Measurements from ENCODE around the gene GSKIP.

The GSKIP gene, protein sequence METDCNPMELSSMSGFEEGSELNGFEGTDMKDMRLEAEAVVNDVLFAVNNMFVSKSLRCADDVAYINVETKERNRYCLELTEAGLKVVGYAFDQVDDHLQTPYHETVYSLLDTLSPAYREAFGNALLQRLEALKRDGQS

DNA sequence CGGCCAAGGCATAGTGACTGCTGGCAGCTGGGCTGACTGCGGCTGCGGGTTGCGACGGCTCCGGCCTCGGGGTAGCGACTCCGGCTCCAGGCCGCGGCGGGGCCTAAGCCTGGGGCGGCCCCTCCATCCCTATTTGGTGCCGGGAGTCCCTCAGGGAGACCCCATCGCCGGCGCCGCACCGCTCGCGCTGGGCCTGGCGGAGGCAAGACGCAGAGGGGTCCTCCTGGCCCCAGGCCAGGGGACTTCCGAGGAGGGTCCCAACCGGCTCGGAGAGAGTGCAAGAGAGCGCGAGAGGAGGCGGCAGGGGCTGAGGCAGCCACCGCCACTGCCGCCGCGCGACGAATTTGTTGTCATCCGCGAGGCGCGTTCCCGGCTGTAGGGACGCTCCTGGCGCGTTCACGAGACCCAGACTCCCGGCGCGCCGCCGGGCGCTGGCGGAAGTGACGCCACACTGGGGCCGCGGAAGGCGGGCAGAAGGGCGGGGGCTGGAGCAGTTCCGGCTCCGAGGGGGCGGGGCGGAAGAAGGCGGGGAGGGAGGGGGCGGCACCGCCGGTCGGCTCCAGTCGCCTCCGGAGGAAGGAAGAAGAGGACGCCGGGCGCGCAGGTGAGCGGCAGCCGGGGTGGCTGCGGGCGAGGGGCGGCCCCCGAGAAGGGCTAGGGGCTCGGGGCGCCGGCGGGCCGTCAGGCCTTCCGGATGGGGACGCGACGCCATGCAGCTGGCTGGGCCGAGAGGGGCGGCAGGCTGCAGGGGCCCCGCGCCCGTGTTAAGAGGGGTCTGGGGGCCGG lies at the start of gene GSKIP, which contains the start of gene ATG2B:
TSS of gene GSKIP (plus strand) at position 562 of the 786 bp plus-strand sequence. CDS start 18,722 bp downstream, outside the sequence.
TSS of gene ATG2B (minus strand) at position 377 of the 786 bp plus-strand sequence. CDS start at position 12, 365 bp downstream.
- Histone ChIP-seq H3K27me3 (replicated peaks) (no peaks in the 10 kb centered on the region), H3K27ac (peak within 1 kb of the TSS; percentile 90), H3K4me3 (ENCODE audit: low read depth, low read length) (peak within 1 kb of the TSS; percentile 80), H3K36me3 (replicated peaks) (peaks cover 3% of the 10 kb centered on the region)
- DNase-seq, result peak; percentile 80
- TF ChIP-seq, protein P1, sequence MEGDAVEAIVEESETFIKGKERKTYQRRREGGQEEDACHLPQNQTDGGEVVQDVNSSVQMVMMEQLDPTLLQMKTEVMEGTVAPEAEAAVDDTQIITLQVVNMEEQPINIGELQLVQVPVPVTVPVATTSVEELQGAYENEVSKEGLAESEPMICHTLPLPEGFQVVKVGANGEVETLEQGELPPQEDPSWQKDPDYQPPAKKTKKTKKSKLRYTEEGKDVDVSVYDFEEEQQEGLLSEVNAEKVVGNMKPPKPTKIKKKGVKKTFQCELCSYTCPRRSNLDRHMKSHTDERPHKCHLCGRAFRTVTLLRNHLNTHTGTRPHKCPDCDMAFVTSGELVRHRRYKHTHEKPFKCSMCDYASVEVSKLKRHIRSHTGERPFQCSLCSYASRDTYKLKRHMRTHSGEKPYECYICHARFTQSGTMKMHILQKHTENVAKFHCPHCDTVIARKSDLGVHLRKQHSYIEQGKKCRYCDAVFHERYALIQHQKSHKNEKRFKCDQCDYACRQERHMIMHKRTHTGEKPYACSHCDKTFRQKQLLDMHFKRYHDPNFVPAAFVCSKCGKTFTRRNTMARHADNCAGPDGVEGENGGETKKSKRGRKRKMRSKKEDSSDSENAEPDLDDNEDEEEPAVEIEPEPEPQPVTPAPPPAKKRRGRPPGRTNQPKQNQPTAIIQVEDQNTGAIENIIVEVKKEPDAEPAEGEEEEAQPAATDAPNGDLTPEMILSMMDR (IDR thresholded peaks at IDR 0.05; ENCODE audit: low read depth, low read length, missing control alignments), result no peak
- in situ Hi-C loops (cut with HindIII; ENCODE audit: low pct_ligation_motif_present, low sequenced_read_pairs), result no loop called here

DNA sequence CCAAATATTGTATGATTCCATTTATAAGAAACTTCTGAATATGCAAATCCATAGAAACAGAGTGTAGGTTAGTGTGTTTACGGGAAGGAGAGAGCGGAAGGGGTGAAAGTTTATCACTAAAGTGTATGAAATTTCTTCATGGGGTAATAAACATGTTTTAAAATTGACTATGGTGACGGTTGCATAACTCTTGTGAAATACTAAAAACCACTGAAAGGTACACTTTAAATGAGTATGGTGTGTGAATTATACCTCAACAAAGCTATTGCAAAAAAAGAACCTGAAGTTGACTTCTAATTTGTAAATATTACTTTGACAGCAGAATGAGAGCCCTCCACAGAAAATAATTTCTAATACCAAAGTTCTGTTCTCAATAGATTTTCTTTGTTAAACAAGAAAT lies 47.2 kb upstream of the GSKIP start:
- Histone ChIP-seq H3K27ac (no peak overlapping the region), H3K36me3 (replicated peaks) (peaks cover 12% of the 10 kb centered on the region)
- in situ Hi-C loops (cut with HindIII; ENCODE audit: low pct_ligation_motif_present, low sequenced_read_pairs), result no loop called here

DNA sequence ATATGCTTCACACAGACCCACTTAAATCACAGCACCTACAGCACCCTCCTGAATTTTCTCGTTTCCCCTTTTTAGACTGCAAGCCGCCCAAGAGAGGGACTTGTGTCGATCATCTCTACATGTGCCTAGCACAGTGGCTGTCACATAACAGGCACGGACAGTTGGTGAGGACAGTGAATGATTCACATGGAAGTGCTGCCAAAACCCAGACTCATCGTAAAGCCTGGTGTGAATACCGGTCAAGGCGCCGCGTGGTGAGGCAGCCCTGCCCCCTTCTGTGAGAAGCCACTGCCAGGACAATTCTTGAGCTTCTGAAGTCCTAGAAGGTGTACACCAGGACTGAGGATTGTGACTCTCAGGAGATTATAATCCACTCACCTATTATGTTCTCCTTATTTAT lies 44.5 kb upstream of the GSKIP start:
- DNase-seq, result no peak
- TF ChIP-seq, protein P1 (IDR thresholded peaks at IDR 0.05; ENCODE audit: low read depth, low read length, missing control alignments), result no peak
- no peaks in the 10 kb centered on the region for H3K27me3 ChIP-seq (replicated peaks)
- in situ Hi-C loops (cut with HindIII; ENCODE audit: low pct_ligation_motif_present, low sequenced_read_pairs), result no loop called here
- H3K36me3 ChIP-seq (replicated peaks), result peaks cover 12% of the 10 kb centered on the region
- H3K4me3 ChIP-seq (ENCODE audit: low read depth, low read length), result no peak overlapping the region
- no peak overlapping the region for H3K27ac ChIP-seq

More for the DNA sequence above, 47.2 kb upstream of the GSKIP start:
- TF ChIP-seq, protein P1 (IDR thresholded peaks at IDR 0.05; ENCODE audit: low read depth, low read length, missing control alignments), result no peak
- DNase-seq, result no peak
- no peaks in the 10 kb centered on the region for H3K27me3 ChIP-seq (replicated peaks)
- H3K4me3 ChIP-seq (ENCODE audit: low read depth, low read length), result no peak overlapping the region

DNA sequence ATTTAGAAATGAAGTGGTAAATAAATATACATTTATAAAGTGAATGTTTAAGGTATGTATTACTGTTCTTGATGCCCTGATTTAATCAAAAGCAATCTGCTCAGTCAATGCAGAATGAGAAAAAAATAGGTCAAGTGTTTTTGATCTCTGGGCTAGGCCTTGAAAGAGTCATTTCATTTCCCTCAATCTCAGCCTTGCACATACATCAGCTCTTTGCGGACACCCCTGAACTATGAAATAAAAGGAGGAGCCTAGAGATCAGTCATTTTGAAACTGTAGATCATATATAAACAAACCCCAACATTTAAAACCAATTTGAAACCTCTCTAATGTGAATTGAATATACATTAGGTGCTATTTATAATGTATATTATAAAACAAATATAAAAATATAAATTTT lies 42.7 kb upstream of the GSKIP start:
- no peak for DNase-seq
- Histone ChIP-seq H3K27ac (no peak overlapping the region), H3K36me3 (replicated peaks) (peaks cover 5% of the 10 kb centered on the region), H3K4me3 (ENCODE audit: low read depth, low read length) (no peak overlapping the region), H3K27me3 (replicated peaks) (no peaks in the 10 kb centered on the region)
- in situ Hi-C loops (cut with HindIII; ENCODE audit: low pct_ligation_motif_present, low sequenced_read_pairs), result no loop called here
- TF ChIP-seq, protein P1 (IDR thresholded peaks at IDR 0.05; ENCODE audit: low read depth, low read length, missing control alignments), result no peak

DNA sequence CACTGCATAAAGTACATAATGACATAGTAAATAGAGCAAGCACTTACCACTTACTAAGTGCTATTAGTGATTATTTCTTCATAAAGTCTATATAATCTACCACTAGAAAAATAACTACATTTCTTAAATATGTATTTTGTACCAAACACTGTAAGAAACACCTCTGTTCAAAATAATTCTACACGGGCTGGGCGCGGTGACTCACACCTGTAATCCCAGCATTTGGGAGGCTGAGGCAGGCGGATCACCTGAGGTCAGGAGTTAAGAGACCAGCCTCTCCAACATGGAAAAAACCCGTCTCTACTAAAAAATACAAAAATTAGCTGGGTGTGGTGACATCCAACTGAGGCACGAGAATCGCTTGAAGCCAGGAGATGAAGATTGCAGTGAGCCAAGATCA lies 39.1 kb upstream of the GSKIP start:
- in situ Hi-C loops (cut with HindIII; ENCODE audit: low pct_ligation_motif_present, low sequenced_read_pairs), result no loop called here
- Histone ChIP-seq H3K4me3 (ENCODE audit: low read depth, low read length) (no peak overlapping the region), H3K27me3 (replicated peaks) (no peaks in the 10 kb centered on the region), H3K36me3 (replicated peaks) (no peaks in the 10 kb centered on the region), H3K27ac (no peak overlapping the region)
- TF ChIP-seq, protein P1 (IDR thresholded peaks at IDR 0.05; ENCODE audit: low read depth, low read length, missing control alignments), result no peak
- DNase-seq, result no peak
